Common myeloid progenitor, CD34-positive (primary cell): ENCODE results near the gene POP7.
"Not testable (repeated sequence)": the region's sequence is repeated elsewhere in the genome, so short reads cannot be mapped to it uniquely, and the experiment has no call there.

Experiments
- CTCF ChIA-PET: fragments of 350-600 bp; sonication (Branson Sonifier 250); formaldehyde crosslinking; loops from one replicate; lab custom pipeline; 2021; ENCODE audit warnings: antibody characterized with exemption; lab: Charles Lee
- POLR2A ChIA-PET: fragments of 350-600 bp; sonication (Branson Sonifier 250); formaldehyde crosslinking; loops from one replicate; lab custom pipeline; 2021; ENCODE audit warnings: antibody characterized with exemption; lab: Charles Lee
- DNase-seq, 3 donors: peaks; one replicate each; pipeline versions ENCODE4 v3.0.0 to v3.0.0-alpha.2; 2013
- H3K27ac ChIP-seq, 2 experiments: 1 replicate in 1 of 2; 2 replicates in 1 of 2; pipeline ENCODE4 v1.7.0; 2013; ENCODE audit warnings: inconsistent platforms in 2 of 2, low read length in 2 of 2, mild to moderate bottlenecking in 2 of 2, low read depth in 1 of 2, moderate library complexity in 1 of 2; ENCODE audit not compliant: severe bottlenecking in 2 of 2, insufficient read depth in 1 of 2, poor library complexity in 1 of 2
- H3K27me3 ChIP-seq, 5 experiments: replicated peaks in 2 of 5; 1 replicate in 3 of 5; 2 replicates in 2 of 5; pipeline versions ENCODE4 v1.6.1 to v1.7.0; 2013; ENCODE audit warnings: low read length in 4 of 5, mild to moderate bottlenecking in 2 of 5, moderate library complexity in 2 of 5, inconsistent platforms in 1 of 5; ENCODE audit not compliant: insufficient read depth in 5 of 5, control insufficient read depth in 4 of 5
- H3K36me3 ChIP-seq, 4 experiments: 1 replicate in 2 of 4; 2 replicates in 2 of 4; pipeline versions ENCODE4 v1.6.1 to v1.7.0; 2013; ENCODE audit warnings: low read length in 3 of 4, control low read depth in 1 of 4, mild to moderate bottlenecking in 1 of 4; ENCODE audit not compliant: control insufficient read depth in 4 of 4, insufficient read depth in 4 of 4
- H3K4me1 ChIP-seq, 4 experiments: 1 replicate in 3 of 4; 2 replicates in 1 of 4; pipeline versions ENCODE4 v1.6.1 to v1.7.1; 2013; ENCODE audit warnings: low read length in 3 of 4, mild to moderate bottlenecking in 3 of 4, control low read depth in 1 of 4, inconsistent platforms in 1 of 4, moderate library complexity in 1 of 4; ENCODE audit not compliant: control insufficient read depth in 4 of 4, insufficient read depth in 4 of 4; ENCODE audit errors: control extremely low read depth in 1 of 4
- H3K4me3 ChIP-seq, 7 experiments: 1 replicate in 4 of 7; 2 replicates in 3 of 7; pipeline versions ENCODE4 v1.5.1 to v1.7.0; 2013; ENCODE audit warnings: mild to moderate bottlenecking in 7 of 7, low read length in 6 of 7, moderate library complexity in 6 of 7, inconsistent platforms in 2 of 7, low read depth in 2 of 7, control low read depth in 1 of 7; ENCODE audit not compliant: insufficient read depth in 4 of 7, control insufficient read depth in 1 of 7; ENCODE audit errors: extremely low read depth in 1 of 7
- H3K9me3 ChIP-seq, 5 experiments: 1 replicate in 4 of 5; 2 replicates in 1 of 5; pipeline versions ENCODE4 v1.6.1 to v1.7.1; 2013; ENCODE audit warnings: low read length in 4 of 5, mild to moderate bottlenecking in 2 of 5, inconsistent platforms in 1 of 5, low read depth in 1 of 5, moderate library complexity in 1 of 5; ENCODE audit not compliant: control insufficient read depth in 4 of 5, insufficient read depth in 2 of 5; ENCODE audit errors: control extremely low read depth in 1 of 5
- WGBS: methylation state at CpG from one replicate; pipeline ENCODE4 v1.1.5; 2013; ENCODE audit not compliant: insufficient coverage; 5-methylcytosine and 5-hydroxymethylcytosine counted together

The POP7 gene

DNA sequence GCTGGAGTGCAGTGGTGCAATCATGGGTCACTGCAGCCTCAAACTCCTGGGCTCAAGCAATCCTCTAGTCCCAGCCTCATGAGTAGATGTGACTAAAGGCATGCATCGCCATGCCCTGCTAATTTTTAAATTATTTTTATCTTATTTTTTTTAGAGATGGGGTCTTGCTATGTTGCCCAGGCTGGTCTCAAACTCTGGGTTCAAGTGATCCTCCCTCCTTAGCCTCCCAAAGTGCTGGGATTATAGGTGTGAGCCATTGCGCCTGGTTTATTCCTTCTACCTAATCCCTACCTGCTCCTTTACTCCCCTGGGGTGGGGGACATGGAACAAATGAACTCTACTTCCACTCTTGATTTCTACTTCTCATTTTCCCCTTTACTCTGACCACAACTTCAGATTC, 18.4 kb downstream of the POP7 start:
- DNase-seq, H3K4me3 ChIP-seq, H3K9me3 ChIP-seq, H3K27ac ChIP-seq, H3K36me3 ChIP-seq, POLR2A ChIA-PET: not testable (repeated sequence)
- Histone ChIP-seq H3K27me3 (peaks cover 2 to 43% (median 29%) of the 10 kb centered on the region in 5 experiments), H3K4me1 (peaks cover 0 to 14% (median 8%) of the 10 kb centered on the region in 4 experiments)
- CTCF ChIA-PET: interaction anchor here (1.0 to 5.0 kb wide), 6 partner anchors 8 to 127 kb away, joined by 3 to 30 read pairs (median 8); partner anchors contain the start of genes POP7, SLC12A9 and ZAN
- 100% methylated on average over 1 of the region's 2 CpGs for WGBS

DNA sequence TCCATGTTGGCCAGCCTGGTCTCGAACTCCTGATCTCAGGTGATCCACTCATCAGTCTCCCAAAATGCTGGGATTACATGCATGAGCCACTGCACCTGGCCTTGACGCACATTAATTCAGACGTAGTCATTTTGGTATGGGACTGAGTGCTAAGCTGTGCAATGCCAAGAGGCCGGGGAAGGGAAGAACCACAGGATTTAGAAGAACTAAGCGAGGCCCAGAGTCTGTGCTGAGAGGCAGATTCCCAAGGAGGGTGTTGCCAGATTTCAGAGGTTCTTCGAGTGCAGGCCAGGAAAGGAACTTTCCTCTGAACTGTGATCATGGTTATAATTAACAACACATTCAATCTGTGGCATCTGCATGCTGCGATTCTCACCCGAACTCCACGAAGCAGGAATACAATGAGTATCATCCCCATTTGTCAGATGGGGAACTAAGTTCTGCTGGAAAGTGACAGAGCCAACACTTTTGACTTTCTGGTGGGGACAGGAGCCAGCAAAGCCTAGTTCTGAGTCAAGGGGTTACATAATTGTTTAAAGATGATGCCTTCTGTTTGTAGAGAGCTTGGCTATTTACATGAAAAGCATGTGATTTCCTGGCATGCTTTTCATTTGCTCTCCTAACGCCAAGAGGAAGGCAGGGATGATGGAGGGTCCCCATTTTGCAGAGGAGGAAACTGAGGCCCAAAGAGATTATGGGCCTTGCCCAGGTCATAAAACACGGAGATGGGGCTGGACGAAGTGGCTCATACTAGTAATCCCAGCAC, 21.3 kb downstream of the POP7 start:
- H3K4me3 ChIP-seq: no peak overlapping the region
- H3K27me3 ChIP-seq: peaks cover 2 to 16% (median 14%) of the 10 kb centered on the region in 5 experiments
- CTCF ChIA-PET: interaction anchor here (0.7 to 1.6 kb wide), 4 partner anchors 9 to 104 kb away, joined by 3 read pairs; no protein-coding TSS in a partner anchor
- no peaks in the 10 kb centered on the region for H3K4me1 ChIP-seq
- H3K27ac ChIP-seq: no peak overlapping the region
- no peak for DNase-seq
- POLR2A ChIA-PET: no interaction called here
- no peaks in the 10 kb centered on the region for H3K9me3 ChIP-seq
- 82% methylated on average over 10 of the region's 12 CpGs for WGBS
- H3K36me3 ChIP-seq: no peaks in the 10 kb centered on the region

DNA sequence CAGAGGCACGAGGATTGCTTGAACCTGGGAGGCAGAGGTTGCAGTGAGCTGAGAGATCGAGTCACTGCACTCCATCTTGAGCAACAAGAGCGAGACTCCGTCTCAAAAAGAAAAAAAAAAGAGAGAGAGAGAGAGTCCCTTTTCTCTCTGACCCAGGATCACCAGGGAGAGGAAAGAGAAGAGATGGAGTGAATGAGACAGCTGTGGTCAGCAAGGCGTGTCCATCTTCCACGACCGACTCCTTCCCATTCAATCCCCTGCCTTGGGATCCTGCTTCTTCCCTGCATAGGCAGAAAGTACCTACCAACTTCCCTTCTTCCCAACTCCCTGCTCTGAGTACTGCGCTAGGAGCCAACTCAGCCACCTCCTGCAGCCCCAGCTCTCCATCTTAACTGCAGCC, 22.3 kb downstream of the POP7 start:
- no peaks in the 10 kb centered on the region for H3K9me3 ChIP-seq
- H3K27me3 ChIP-seq: peaks cover 2 to 9% (median 8%) of the 10 kb centered on the region in 5 experiments
- H3K4me1 ChIP-seq: no peaks in the 10 kb centered on the region
- DNase-seq: no peak
- POLR2A ChIA-PET: interaction anchor here (0.8 kb wide), 1 partner anchor 91 kb away, joined by 4 read pairs; no protein-coding TSS in a partner anchor
- CTCF ChIA-PET: interaction anchor here (0.6 to 1.6 kb wide), 8 partner anchors 10 to 682 kb away, joined by 3 to 5 read pairs (median 4); partner anchors contain the start of gene POP7
- no peak overlapping the region for H3K27ac ChIP-seq
- no peaks in the 10 kb centered on the region for H3K36me3 ChIP-seq
- no peak overlapping the region for H3K4me3 ChIP-seq
- WGBS: 100% methylated on average over 5 of the region's 8 CpGs

DNA sequence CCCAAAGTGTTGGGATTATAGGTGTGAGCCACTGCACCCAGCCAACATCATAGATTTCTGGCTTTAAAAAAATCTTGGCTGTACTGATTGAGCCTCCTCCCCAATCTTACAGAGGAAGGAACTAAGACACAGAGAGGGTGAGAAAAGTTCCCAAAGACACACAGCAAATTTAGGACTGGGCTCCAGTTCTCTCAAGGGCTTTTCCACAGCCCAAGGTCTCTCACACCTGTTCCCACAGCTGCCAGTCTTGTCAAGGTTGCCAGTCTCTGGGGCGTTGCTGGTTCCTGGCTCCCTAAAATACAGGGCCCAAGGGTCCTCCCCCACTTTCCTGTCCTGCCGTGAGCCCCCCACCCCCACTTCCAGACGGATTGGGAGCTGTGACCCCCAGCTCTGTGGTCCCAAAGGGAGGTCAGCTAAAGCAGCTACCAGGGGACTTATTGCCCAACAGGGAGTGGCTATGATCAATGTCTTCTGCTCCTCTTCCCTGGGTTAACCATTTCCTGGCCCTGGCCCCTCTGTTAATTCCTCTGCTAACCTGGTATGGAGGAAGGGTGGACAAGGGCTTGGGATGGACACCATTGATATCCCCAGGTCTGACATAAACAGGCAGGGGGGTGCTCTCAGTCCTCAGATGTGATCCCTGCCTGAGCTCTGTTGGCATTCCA, 24.3 kb downstream of the POP7 start:
- H3K9me3 ChIP-seq: no peaks in the 10 kb centered on the region
- no peak overlapping the region for H3K4me3 ChIP-seq
- CTCF ChIA-PET: interaction anchor here (1.2 kb wide), 1 partner anchor 16 kb away, joined by 4 read pairs; no protein-coding TSS in a partner anchor
- no peaks in the 10 kb centered on the region for H3K36me3 ChIP-seq
- peaks cover 0 to 4% (median 0%) of the 10 kb centered on the region in 4 experiments for H3K4me1 ChIP-seq
- WGBS: no CpG with 5 or more reads among the region's 3 CpGs
- no peak for DNase-seq
- H3K27ac ChIP-seq: no peak overlapping the region
- POLR2A ChIA-PET: no interaction called here
- peaks cover 2 to 8% (median 4%) of the 10 kb centered on the region in 5 experiments for H3K27me3 ChIP-seq

DNA sequence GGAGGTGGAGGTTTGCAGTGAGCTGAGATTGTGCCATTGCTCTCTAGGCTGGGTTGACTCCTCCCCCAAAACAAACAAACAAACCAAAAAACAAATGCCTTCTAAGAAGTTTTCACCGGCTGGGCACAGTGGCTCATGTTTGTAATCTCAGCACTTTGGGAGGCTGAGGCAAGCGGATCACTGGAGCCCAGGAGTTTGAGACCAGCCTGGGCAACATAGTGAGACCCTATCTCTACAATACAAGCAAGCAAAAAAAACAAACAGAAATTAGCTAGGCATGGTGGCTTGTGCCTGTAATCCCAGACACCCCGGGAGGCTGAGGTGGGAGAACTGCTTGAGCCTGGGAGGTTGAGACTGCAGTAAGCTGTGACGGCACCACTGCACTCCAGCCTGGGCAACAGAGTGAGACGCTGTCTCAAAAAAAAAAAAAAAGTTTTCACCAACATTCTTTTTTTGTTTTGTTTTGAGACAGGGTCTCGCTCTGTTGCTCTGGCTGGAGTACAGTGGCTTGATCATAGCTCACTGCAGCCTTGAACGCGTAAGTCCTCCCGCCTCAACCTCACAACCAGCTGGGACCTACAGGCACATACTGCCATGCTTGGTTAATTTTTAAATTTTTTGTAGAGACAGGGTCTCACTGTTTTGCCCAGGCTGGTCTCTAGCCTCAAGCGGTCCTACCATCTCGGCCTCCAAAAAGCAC, 26.2 kb downstream of the POP7 start:
- Histone ChIP-seq H3K9me3 (no peaks in the 10 kb centered on the region), H3K36me3 (no peaks in the 10 kb centered on the region), H3K4me1 (peaks cover 0 to 4% (median 0%) of the 10 kb centered on the region in 4 experiments), H3K4me3 (no peak overlapping the region), H3K27me3 (peaks cover 0 to 6% (median 2%) of the 10 kb centered on the region in 5 experiments), H3K27ac (no peak overlapping the region)
- POLR2A ChIA-PET: no interaction called here
- no peak for DNase-seq
- CTCF ChIA-PET: interaction anchor here (0.6 to 2.0 kb wide), 5 partner anchors 9 to 68 kb away, joined by 3 to 5 read pairs (median 3); partner anchors contain the start of gene POP7
- WGBS: no CpG with 5 or more reads among the region's 11 CpGs

DNA sequence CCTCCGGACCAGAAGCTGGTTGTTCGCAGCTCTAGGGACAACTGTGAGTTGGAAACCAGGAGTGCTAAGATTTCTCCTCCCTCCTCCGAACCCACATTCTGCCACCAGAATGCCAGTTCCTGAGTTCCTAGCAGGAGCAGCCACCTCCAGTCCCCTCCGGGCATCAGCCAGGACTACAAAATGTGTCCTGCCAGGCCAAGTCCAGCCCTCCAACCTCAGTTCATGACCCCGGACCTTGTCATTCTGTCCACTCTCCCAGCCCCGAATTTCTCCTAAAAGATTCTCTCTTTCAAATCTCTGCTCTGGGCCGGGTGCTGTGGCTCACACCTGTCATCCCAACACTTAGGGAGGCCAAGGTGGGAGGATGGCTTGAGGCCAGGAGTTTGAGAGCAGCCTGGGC, 29.8 kb downstream of the POP7 start:
- WGBS: no CpG with 5 or more reads among the region's 7 CpGs

More for the DNA sequence above, 29.8 kb downstream of the POP7 start:
- H3K4me3 ChIP-seq: no peak overlapping the region
- ChIA-PET CTCF (interaction anchor here (0.8 kb wide), 1 partner anchor 9 kb away, joined by 3 read pairs; no protein-coding TSS in a partner anchor), POLR2A (interaction anchor here (0.6 kb wide), 1 partner anchor 46 kb away, joined by 3 read pairs; no protein-coding TSS in a partner anchor)
- DNase-seq: no peak
- H3K27me3 ChIP-seq: peaks cover 0 to 3% (median 0%) of the 10 kb centered on the region in 5 experiments
- peaks cover 0 to 4% (median 0%) of the 10 kb centered on the region in 4 experiments for H3K4me1 ChIP-seq
- H3K9me3 ChIP-seq: no peaks in the 10 kb centered on the region
- H3K27ac ChIP-seq: no peak overlapping the region
- no peaks in the 10 kb centered on the region for H3K36me3 ChIP-seq
